Ishikawa (cell line): ENCODE results near the gene GLI3.

Source experiments
- CEBPB ChIP-seq: IDR thresholded peaks from 2 replicates; pipeline ENCODE4 v1.6.1; 2012
- CREB1 ChIP-seq: IDR thresholded peaks from 2 replicates; pipeline ENCODE4 v1.6.1; 2012; ENCODE audit warnings: low read depth
- MAX ChIP-seq: IDR thresholded peaks from 2 replicates; pipeline ENCODE4 v1.6.1; 2012
- RAD21 ChIP-seq: IDR thresholded peaks from 2 replicates; pipeline ENCODE4 v1.6.1; 2012; ENCODE audit warnings: low read depth
- REST ChIP-seq: IDR thresholded peaks from 2 replicates; pipeline ENCODE4 v1.6.1; 2012; ENCODE audit warnings: low read depth, mild to moderate bottlenecking
- TAF1 ChIP-seq: IDR thresholded peaks from 2 replicates; pipeline ENCODE4 v1.6.1; 2012; ENCODE audit warnings: low read depth, mild to moderate bottlenecking
- TCF12 ChIP-seq: IDR thresholded peaks from 2 replicates; pipeline ENCODE4 v1.6.1; 2012; ENCODE audit warnings: low read depth
- USF1 ChIP-seq: IDR thresholded peaks from 2 replicates; pipeline ENCODE4 v1.6.1; 2012
- YY1 ChIP-seq: IDR thresholded peaks from 2 replicates; pipeline ENCODE4 v1.6.1; 2012; ENCODE audit warnings: low read depth

- no peak for TF ChIP-seq REST
- TF ChIP-seq RAD21: no peak
- no peak for TF ChIP-seq TAF1
- TF ChIP-seq USF1: no peak
- TF ChIP-seq TCF12: no peak
- TF ChIP-seq CEBPB: no peak
- TF ChIP-seq CREB1: no peak
- no peak for TF ChIP-seq MAX
- TF ChIP-seq YY1: no peak
These were observed 36.0 kb upstream of the GLI3 start for GRCh38 chr7:42272793-42273665.
